Lower lobe of right lung (tissue), 2 donors: ENCODE measurements around the gene ATRAID. TPM values are rescaled to one million over a fixed set of nuclear protein-coding genes. Genes with fewer than 3 reads are reported as not detected.

Source experiments
- ATAC-seq, 2 donors: fragments of 200-7000 bp; cut with Tn5 transposase; one replicate each; pipeline ENCODE4 v1.9.1; 2020 to 2022; ENCODE audit warnings: mild to moderate bottlenecking in 2 of 2, moderate library complexity in 2 of 2
- DNase-seq: peaks from one replicate; pipeline ENCODE4 v3.0.0-alpha.2; 2020
- H3K27ac ChIP-seq: fragments of 200-600 bp; one replicate; pipeline ENCODE4 v1.8.0; 2022
- H3K27me3 ChIP-seq: fragments of 200-600 bp; one replicate; pipeline ENCODE4 v1.8.0; 2022; ENCODE audit warnings: low read depth
- H3K36me3 ChIP-seq: fragments of 200-600 bp; one replicate; pipeline ENCODE4 v1.8.0; 2022; ENCODE audit warnings: mild to moderate bottlenecking
- H3K4me1 ChIP-seq: fragments of 200-600 bp; one replicate; pipeline ENCODE4 v1.8.0; 2022
- H3K4me3 ChIP-seq: fragments of 200-600 bp; one replicate; pipeline ENCODE4 v1.8.0; 2022; ENCODE audit warnings: mild to moderate bottlenecking
- H3K9me3 ChIP-seq: fragments of 200-600 bp; one replicate; pipeline ENCODE4 v1.8.0; 2022
- intact Hi-C: fragments of 100-400 bp; cut with DNase I; formaldehyde crosslinking; loops from one replicate; pipeline ENCODE4 v1.11.0; 2022
- total RNA-seq: library from RNA; stranded (reverse); fragmentation: NEBNext Ultra II Directional; extraction: Animal tissue kit (Norgen Biotek cat#: 25700); gene quantifications from one replicate; pipeline ENCODE4 v1.2.1, GENCODE V29; 2021
- TF ChIP-seq, protein P1 (sequence below): fragments of 200-600 bp; IDR thresholded peaks from one replicate; pipeline ENCODE4 v1.8.0; 2022; ENCODE audit warnings: antibody characterized with exemption, mild to moderate bottlenecking
- donor health status: DM: no; HTN: yes; CAD: no; lungs with severe emphysema.

ATRAID gene
- total RNA-seq, 1 donor from 2014 or later: 102 TPM

DNA sequence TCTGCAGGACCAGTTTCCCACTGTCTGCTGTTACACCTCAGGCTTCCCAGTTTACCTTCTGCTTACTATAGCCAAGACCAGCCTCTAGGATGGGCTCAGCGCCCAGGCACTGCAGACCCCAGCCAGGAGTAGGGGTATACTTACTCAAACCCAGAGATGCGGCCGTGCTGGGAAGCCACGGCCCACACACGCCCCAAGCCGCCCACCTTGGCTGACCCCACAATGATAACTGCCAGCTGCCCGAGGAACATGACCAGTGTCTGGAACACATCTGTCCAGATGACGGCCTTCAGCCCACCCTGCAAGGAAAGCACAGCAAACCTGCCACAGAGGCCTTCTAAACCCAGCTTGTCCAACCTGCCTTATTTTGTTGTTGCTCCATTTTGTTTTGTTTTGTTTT is 6.6 kb upstream of the ATRAID start:
- H3K27me3 ChIP-seq: no peaks in the 10 kb centered on the region
- intact Hi-C loops: no loop called here
- no peak overlapping the region for H3K4me3 ChIP-seq
- ATAC-seq (no peak), DNase-seq (no peak)
- no peaks in the 10 kb centered on the region for H3K4me1 ChIP-seq
- no peak overlapping the region for H3K27ac ChIP-seq
- peaks cover 93% of the 10 kb centered on the region for H3K36me3 ChIP-seq
- TF ChIP-seq, protein P1, sequence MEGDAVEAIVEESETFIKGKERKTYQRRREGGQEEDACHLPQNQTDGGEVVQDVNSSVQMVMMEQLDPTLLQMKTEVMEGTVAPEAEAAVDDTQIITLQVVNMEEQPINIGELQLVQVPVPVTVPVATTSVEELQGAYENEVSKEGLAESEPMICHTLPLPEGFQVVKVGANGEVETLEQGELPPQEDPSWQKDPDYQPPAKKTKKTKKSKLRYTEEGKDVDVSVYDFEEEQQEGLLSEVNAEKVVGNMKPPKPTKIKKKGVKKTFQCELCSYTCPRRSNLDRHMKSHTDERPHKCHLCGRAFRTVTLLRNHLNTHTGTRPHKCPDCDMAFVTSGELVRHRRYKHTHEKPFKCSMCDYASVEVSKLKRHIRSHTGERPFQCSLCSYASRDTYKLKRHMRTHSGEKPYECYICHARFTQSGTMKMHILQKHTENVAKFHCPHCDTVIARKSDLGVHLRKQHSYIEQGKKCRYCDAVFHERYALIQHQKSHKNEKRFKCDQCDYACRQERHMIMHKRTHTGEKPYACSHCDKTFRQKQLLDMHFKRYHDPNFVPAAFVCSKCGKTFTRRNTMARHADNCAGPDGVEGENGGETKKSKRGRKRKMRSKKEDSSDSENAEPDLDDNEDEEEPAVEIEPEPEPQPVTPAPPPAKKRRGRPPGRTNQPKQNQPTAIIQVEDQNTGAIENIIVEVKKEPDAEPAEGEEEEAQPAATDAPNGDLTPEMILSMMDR: no peak
- no peaks in the 10 kb centered on the region for H3K9me3 ChIP-seq

DNA sequence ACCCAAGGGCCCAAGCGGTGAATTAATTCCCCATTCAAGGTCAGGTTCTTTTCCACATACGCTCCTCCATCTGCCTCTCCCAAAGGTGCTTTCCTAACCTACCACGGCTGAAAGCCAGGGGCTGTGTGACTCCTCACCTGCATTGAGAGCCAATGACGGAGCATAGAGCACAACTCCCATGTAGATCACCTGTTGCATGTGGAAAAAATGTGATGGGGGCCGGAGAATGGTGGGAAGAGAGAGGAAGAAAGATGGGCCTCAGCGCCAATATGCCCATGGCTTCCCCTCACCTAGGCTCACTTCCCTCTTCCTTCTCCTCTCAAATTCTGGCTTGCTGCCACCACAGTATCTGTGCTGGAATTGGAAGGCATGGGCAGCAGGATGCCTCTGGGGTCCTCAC is 5.5 kb upstream of the ATRAID start:
- H3K9me3 ChIP-seq: no peaks in the 10 kb centered on the region
- TF ChIP-seq, protein P1: no peak
- intact Hi-C loops: no loop called here
- DNase-seq: no peak
- H3K36me3 ChIP-seq: peaks cover 87% of the 10 kb centered on the region
- ATAC-seq: no peak
- no peaks in the 10 kb centered on the region for H3K27me3 ChIP-seq
- no peak overlapping the region for H3K4me3 ChIP-seq
- H3K27ac ChIP-seq: no peak overlapping the region
- peaks cover 5% of the 10 kb centered on the region for H3K4me1 ChIP-seq

DNA sequence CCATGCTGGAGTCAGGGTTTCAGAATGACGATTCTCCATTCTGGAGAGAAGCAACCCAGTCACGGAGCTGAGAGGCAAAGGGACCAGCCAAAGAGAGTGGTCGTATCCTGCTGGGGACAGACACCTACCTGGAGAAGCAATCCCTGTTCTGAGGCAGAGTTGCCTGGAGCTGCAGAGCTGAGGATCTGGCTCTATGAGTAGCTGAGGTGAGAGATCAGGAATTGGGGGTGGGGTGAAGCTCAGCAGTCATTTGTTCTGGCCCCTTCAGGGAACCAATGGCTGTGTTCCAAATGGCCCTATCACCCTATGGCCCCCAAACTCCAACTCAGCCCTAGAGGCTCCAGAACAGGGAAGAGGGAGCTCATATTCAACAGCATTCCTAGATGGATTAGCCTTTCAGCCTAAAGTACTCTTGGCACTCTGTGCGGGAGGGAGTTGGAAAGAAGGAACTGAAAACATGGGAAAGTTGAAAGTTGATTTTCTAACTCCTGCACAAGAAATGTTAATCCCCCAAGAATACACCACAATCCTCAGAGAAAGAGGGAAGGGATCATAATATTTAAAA is 3.3 kb upstream of the ATRAID start:
- ATAC-seq: no peak
- Histone ChIP-seq H3K27ac (no peak overlapping the region), H3K36me3 (peaks cover 65% of the 10 kb centered on the region), H3K9me3 (no peaks in the 10 kb centered on the region), H3K27me3 (no peaks in the 10 kb centered on the region), H3K4me3 (no peak overlapping the region), H3K4me1 (peaks cover 15% of the 10 kb centered on the region)
- intact Hi-C loops: no loop called here
- TF ChIP-seq, protein P1: no peak
- no peak for DNase-seq

DNA sequence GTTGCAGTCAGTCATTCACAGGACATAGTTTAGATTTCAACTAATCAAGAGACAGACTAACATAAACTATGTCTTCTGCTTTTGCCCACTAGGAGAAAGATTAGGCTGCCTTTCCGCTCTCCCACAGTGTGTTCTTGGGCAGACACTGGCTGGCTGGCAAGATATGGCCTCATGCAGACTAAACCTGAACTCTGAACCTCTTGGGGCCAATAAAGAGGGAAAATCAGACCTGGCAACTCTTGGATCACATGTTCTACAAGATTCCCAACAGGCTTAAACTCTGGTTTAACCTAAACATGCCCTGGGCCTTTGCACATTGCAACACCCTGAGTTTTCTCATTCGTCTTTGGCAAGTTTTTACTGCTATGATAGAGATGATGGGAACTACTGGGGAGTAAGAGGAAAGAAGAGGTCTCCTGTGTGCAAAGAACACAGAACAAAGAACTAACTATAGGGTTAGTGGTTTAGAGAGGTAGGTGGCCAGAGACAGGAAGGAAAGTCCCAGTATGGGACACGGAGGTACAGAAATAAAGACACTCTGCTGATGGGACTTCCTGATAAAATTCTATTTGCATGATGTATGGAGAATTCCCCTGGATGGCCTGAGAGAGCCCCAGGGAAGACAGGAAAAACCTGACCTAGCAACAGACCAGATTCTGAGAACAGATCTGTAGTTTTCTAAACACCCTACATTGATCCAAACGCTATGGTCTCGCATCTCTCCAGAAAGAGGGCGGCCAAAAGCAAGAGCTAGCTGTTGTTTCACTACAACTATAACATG is 2.0 kb upstream of the ATRAID start:
- H3K9me3 ChIP-seq: no peaks in the 10 kb centered on the region
- peaks cover 17% of the 10 kb centered on the region for H3K4me1 ChIP-seq
- peaks cover 52% of the 10 kb centered on the region for H3K36me3 ChIP-seq
- no peaks in the 10 kb centered on the region for H3K27me3 ChIP-seq
- DNase-seq (no peak), ATAC-seq (no peak)
- H3K27ac ChIP-seq: no peak overlapping the region
- TF ChIP-seq, protein P1: no peak
- intact Hi-C loops: no loop called here
- H3K4me3 ChIP-seq: no peak overlapping the region

DNA sequence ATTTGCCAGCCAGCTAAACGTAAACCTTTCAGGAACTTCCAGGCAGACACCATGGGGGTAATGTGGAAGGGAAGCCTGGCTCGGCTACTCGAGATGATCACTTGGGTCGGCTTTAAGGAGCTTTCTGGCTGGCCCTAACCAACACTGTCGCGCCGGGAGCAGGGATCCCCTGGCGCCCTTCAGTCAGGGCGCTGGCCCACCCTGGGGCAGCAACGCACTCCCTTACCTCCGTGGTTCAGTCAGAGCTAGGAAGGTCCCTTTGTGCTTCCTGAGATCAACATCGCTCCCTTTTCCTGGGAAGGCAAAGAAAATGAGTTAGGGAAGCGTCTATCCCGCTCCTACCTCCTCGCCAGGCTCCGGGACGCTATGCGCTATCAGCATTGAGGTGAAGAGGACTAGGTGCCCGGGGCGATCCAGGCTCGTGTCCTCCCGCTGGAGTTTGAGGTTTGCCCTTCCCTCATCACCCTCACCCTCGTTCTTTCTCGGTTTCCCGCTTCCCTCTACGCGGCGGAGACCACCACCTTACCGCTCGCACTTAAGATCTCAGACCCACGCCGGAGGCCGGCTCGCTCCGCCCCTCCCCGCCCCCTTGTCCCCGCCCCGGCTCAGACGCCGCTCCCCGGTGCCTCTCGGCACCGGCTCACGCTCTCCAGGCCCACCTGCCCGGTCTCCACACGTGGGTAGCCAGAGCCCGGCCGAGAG is 449 bp upstream of the ATRAID start:
- DNase-seq: no peak

More for the DNA sequence above, 449 bp upstream of the ATRAID start:
- Histone ChIP-seq H3K9me3 (no peaks in the 10 kb centered on the region), H3K27me3 (no peaks in the 10 kb centered on the region), H3K27ac (peak overlapping the region; percentile 100), H3K4me1 (peaks cover 17% of the 10 kb centered on the region), H3K36me3 (peaks cover 46% of the 10 kb centered on the region), H3K4me3 (peak overlapping the region; percentile 87)
- intact Hi-C loops: no loop called here
- peak; percentile 14 to 35 for ATAC-seq
- TF ChIP-seq, protein P1: no peak
